Stomach (tissue), 4 donors: Measurements from ENCODE around the gene KCNQ1.

Source experiments
- CTCF ChIP-seq, 7 experiments: fragments of 450-650 bp in 4 of 7; fragments of 200-600 bp in 3 of 7; sonication (generic) in 3 of 7; IDR thresholded peaks; one replicate each; pipeline ENCODE4 v1.5.1; 2016 to 2019; ENCODE audit warnings: antibody characterized with exemption in 7 of 7, control low read depth in 2 of 7, mild to moderate bottlenecking in 1 of 7
- POLR2AphosphoS5 ChIP-seq, 3 donors: sonication (generic); formaldehyde crosslinking; IDR thresholded peaks; one replicate each; pipeline ENCODE4 v1.6.1; 2016; ENCODE audit warnings: antibody characterized with exemption in 3 of 3

GRCh38 chr11:2587132-2587930 lies 142.5 kb downstream of the KCNQ1 start:
- TF ChIP-seq POLR2AphosphoS5 (IDR thresholded peaks at IDR 0.05) (no peak), CTCF (IDR thresholded peaks at IDR 0.05) (no peak)
